T-helper 1 cell treated with Interleukin-12 subunit alpha and Interleukin-12 subunit beta and Interleukin-4 antibody, amounts not matched to agents 30 μg/mL and 1 μg/mL, for 36 hours (primary cell): ENCODE measurements around the gene CST11.

Experiments used
- H3K27ac Mint-ChIP-seq: one replicate; pipeline ENCODE4 v1.8.0; 2021; ENCODE audit warnings: mild to moderate bottlenecking, mixed read lengths
- H3K27me3 Mint-ChIP-seq: one replicate; pipeline ENCODE4 v1.8.0; 2021; ENCODE audit warnings: low read depth, mixed read lengths
- H3K36me3 Mint-ChIP-seq: one replicate; pipeline ENCODE4 v1.8.0; 2021; ENCODE audit warnings: low read depth, mixed read lengths
- H3K4me1 Mint-ChIP-seq: one replicate; pipeline ENCODE4 v1.8.0; 2021; ENCODE audit warnings: low read depth, mixed read lengths
- H3K4me3 Mint-ChIP-seq: one replicate; pipeline ENCODE4 v1.8.0; 2021; ENCODE audit warnings: mild to moderate bottlenecking, moderate library complexity, mixed read lengths
- H3K9me3 Mint-ChIP-seq: one replicate; pipeline ENCODE4 v1.8.0; 2021; ENCODE audit warnings: mixed read lengths

CST11 gene

GRCh38 chr20:23445596-23446217 lies 7.0 kb downstream of the CST11 start:
- H3K4me3 Mint-ChIP-seq: no peak overlapping the region
- no peaks in the 10 kb centered on the region for H3K9me3 Mint-ChIP-seq

DNA sequence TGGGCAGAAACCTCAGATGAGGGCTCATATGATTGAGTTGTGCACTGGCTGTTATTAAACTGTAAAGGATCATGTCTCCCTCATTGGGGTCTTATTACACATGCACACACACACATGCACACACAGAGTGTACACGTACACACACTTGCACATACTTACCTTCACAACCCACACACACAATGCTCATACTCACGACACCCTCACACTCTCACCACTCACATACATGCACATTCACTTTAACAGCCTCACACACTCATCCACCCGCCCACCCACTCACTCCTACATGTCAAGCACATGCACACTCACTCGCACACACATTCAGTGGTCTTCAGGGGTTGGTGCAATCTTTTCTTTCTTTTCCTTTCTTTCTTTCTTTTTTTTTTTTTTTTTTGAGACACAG lies 7.8 kb downstream of the CST11 start:
- H3K9me3 Mint-ChIP-seq: no peaks in the 10 kb centered on the region
- H3K4me3 Mint-ChIP-seq: no peak overlapping the region
- H3K27me3 Mint-ChIP-seq: no peaks in the 10 kb centered on the region
- H3K36me3 Mint-ChIP-seq: no peaks in the 10 kb centered on the region
- H3K4me1 Mint-ChIP-seq: peaks cover 8% of the 10 kb centered on the region
- H3K27ac Mint-ChIP-seq: no peak overlapping the region

More at GRCh38 chr20:23445596-23446217, 7.0 kb downstream of the CST11 start:
- Mint-ChIP-seq H3K27me3 (peaks cover under 1% of the 10 kb centered on the region), H3K36me3 (no peaks in the 10 kb centered on the region), H3K4me1 (peaks cover 11% of the 10 kb centered on the region), H3K27ac (no peak overlapping the region)

DNA sequence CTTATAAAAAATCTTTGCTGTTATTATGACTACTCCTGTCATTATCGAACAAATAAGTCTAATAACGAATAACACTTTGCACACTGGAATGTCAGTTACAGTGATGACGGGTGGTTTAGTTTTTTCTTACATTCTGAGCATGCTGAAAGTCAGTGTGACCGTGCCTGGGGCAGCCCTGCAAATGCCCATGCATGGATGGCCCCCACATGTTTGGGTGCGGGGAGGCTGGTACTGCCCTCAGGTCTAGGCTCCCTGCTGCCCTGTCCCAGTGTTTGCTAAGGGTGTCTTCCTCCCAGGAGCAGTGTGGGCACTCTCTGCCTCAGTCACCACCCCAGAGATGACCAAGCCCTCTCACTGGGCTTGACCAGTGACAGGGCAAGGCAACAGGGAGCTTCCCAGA lies 10.2 kb downstream of the CST11 start:
- H3K9me3 Mint-ChIP-seq: no peaks in the 10 kb centered on the region
- no peak overlapping the region for H3K27ac Mint-ChIP-seq
- H3K4me3 Mint-ChIP-seq: no peak overlapping the region
- no peaks in the 10 kb centered on the region for H3K4me1 Mint-ChIP-seq
- peaks cover 4% of the 10 kb centered on the region for H3K27me3 Mint-ChIP-seq
- H3K36me3 Mint-ChIP-seq: no peaks in the 10 kb centered on the region

- H3K4me3 Mint-ChIP-seq: no peak overlapping the region
- H3K27me3 Mint-ChIP-seq: peaks cover 4% of the 10 kb centered on the region
- no peaks in the 10 kb centered on the region for H3K4me1 Mint-ChIP-seq
- no peak overlapping the region for H3K27ac Mint-ChIP-seq
- H3K36me3 Mint-ChIP-seq: no peaks in the 10 kb centered on the region
- H3K9me3 Mint-ChIP-seq: no peaks in the 10 kb centered on the region
Measured at GRCh38 chr20:23441850-23442313, 10.8 kb downstream of the CST11 start.

DNA sequence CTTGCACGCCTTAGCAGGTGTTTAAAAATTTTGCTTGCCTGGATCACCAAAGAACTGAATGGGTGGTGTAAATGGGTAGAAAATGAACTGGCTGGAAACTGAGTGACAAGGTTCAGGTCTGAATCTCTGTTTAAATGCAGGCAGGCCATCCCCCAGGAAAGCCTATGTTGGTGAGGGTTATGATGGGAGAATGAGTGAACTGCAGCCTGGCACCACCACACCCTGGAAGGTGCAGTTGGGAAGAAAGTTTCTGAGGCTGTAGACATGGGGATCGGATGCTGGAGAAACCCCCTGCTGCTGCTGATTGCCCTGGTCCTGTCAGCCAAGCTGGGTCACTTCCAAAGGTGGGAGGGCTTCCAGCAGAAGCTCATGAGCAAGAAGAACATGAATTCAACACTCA lies 12.7 kb downstream of the CST11 start:
- Mint-ChIP-seq H3K4me1 (no peaks in the 10 kb centered on the region), H3K9me3 (no peaks in the 10 kb centered on the region), H3K36me3 (no peaks in the 10 kb centered on the region), H3K27ac (no peak overlapping the region), H3K27me3 (peaks cover 11% of the 10 kb centered on the region), H3K4me3 (no peak overlapping the region)

GRCh38 chr20:23438661-23439060 lies 14.0 kb downstream of the CST11 start:
- Mint-ChIP-seq H3K9me3 (no peaks in the 10 kb centered on the region), H3K4me1 (no peaks in the 10 kb centered on the region), H3K27me3 (peaks cover 16% of the 10 kb centered on the region), H3K4me3 (no peak overlapping the region), H3K27ac (no peak overlapping the region), H3K36me3 (no peaks in the 10 kb centered on the region)

DNA sequence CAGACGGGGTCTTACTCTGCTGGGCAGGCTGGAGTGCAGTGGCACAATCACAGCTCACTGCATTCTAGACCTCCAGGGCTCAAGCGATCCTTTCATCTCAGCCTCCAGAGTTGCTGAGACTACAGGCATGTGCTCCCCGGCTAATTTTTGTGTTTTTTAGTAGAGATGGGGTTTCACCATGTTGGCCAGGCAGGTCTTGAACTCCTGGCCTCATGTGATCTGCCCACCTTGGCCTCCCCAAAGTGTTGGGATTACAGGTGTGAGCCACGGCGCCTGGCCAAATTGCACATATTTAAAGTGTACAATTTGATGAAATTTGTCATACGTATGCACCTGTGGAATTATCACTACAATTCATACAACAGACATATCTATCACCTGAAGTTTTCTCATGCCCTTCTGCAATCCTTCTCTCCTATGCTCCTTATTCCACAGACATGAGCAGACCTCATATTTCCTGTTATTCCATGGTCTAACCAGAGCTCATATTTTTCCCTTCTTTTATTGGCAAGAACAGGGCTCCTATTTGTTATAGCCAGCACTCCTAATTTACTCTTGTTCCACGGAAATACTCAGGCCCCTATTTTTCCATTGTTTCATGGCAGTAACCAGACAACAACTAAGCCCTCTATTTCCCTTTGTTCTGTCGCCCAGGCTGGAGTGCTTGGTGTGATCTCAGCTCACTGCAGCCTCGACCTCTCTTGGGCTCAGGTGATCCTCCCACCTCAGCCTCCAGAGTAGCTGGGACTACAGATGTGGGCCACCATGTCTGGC lies 15.4 kb downstream of the CST11 start:
- peaks cover 16% of the 10 kb centered on the region for H3K27me3 Mint-ChIP-seq
- H3K27ac Mint-ChIP-seq: no peak overlapping the region
- H3K4me1 Mint-ChIP-seq: no peaks in the 10 kb centered on the region
- no peak overlapping the region for H3K4me3 Mint-ChIP-seq
- no peaks in the 10 kb centered on the region for H3K9me3 Mint-ChIP-seq
- no peaks in the 10 kb centered on the region for H3K36me3 Mint-ChIP-seq

- Mint-ChIP-seq H3K4me3 (no peak overlapping the region), H3K27me3 (peaks cover 16% of the 10 kb centered on the region), H3K4me1 (no peaks in the 10 kb centered on the region), H3K27ac (no peak overlapping the region), H3K36me3 (no peaks in the 10 kb centered on the region), H3K9me3 (no peaks in the 10 kb centered on the region)
Measured at GRCh38 chr20:23436681-23437080, 16.0 kb downstream of the CST11 start.

DNA sequence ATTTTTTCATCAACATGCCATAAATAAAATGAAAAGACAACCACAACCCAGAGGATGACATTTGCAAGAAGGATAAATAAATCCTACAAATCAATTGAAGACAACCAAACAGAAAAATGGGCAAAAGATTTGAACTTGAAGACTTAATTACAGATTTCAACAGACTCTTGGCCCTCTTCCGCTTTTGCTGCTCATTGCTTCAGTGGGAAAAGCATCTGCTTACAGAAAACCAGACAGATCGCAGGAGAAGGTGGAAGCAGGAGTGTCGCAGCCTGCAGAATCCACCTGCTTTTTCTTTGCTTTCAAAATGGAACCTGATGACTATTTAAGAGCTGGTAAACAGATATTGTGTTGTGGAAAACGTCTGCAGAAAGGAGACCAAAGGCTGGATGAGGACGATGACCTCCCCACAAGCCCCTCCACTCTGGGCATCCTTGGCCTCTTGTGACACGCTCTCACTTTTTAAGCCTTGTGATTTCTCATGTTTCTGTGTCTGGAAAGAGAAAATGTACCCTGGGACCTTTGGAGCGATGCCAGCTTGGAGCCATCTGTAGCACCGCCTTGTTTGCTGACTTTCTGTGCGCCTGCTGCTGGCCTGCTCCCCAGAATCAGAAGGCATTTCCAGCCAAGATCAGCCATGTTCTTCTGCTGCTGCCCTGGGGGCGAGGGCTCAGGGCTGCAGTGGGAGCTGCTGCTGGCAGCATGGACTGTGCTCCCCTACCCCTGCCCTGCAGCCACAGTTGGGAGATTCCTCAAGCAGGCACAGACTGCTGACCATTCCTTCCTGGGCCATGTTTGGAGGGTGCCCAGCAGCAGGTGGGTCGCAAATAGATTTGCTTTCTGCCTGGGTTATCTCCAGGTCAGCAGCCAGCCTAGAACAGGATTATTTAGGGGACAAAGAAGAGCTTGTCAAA lies 16.8 kb downstream of the CST11 start:
- Mint-ChIP-seq H3K4me1 (no peaks in the 10 kb centered on the region), H3K9me3 (no peaks in the 10 kb centered on the region), H3K27me3 (peaks cover 16% of the 10 kb centered on the region), H3K36me3 (no peaks in the 10 kb centered on the region), H3K4me3 (no peak overlapping the region), H3K27ac (no peak overlapping the region)

DNA sequence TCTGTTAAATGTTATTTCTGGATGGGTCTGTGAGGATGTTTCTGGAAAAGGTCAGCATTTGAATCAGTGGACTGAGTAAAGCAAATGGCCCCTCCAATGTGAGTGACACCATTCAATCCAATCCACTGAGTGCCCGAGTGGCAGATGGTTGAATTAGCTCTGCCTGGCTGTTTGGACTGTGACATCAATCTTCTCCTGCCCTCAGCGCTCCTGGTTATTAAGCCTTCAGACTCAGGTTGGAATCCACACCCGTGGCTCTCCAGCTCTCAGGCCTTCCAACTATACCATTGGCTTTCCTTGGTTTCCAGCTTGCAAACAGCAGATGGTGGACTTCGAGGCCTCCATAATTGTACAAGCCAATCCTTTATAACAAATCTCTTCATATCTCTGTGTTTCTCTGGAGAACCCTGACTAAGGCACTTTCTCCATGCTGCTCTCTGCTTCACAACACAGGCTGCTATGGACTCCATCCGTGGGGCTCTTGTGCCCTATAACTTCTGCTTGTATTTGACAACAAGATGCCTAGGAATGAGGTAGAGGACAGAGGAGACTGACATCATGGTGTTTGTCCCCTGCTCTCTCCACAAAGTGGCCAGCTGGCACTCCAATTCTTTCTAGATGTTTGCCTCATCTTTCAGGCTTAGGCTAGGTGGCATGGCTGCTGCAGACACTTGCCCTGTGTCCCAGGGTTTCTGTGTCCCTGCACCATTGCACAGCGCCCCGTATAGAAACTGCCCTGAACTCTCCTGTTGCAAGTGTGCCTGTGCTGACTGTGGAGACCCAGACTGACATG lies 18.0 kb downstream of the CST11 start:
- H3K27me3 Mint-ChIP-seq: peaks cover 16% of the 10 kb centered on the region
- H3K36me3 Mint-ChIP-seq: no peaks in the 10 kb centered on the region
- no peaks in the 10 kb centered on the region for H3K4me1 Mint-ChIP-seq
- no peak overlapping the region for H3K27ac Mint-ChIP-seq
- H3K9me3 Mint-ChIP-seq: no peaks in the 10 kb centered on the region
- H3K4me3 Mint-ChIP-seq: no peak overlapping the region

DNA sequence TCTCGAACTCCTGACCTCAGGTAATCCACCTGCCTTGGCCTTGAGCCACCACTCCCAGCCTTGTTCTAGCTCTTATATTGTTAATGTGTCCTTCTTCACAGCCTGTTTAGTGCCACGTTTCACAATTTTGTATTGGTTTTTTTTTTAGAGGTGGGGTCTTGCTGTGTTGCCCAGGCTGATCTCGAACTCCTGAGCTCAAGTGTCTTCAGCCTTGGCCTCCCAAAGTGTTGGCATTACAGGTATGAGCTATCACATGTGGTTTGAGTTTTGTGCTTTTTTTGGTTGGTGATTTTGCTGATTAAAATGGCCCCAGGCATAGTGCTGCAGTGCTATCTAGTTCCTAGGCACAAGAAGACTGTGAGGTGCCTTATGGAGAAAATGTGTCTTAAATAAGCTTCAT lies 19.0 kb downstream of the CST11 start:
- no peaks in the 10 kb centered on the region for H3K4me1 Mint-ChIP-seq
- H3K27ac Mint-ChIP-seq: no peak overlapping the region
- no peak overlapping the region for H3K4me3 Mint-ChIP-seq
- no peaks in the 10 kb centered on the region for H3K9me3 Mint-ChIP-seq
- peaks cover 16% of the 10 kb centered on the region for H3K27me3 Mint-ChIP-seq
- H3K36me3 Mint-ChIP-seq: no peaks in the 10 kb centered on the region

GRCh38 chr20:23425129-23425528 lies 27.5 kb downstream of the CST11 start:
- H3K27ac Mint-ChIP-seq: no peak overlapping the region
- peaks cover under 1% of the 10 kb centered on the region for H3K36me3 Mint-ChIP-seq
- peaks cover 5% of the 10 kb centered on the region for H3K27me3 Mint-ChIP-seq
- H3K4me3 Mint-ChIP-seq: no peak overlapping the region
- peaks cover 14% of the 10 kb centered on the region for H3K4me1 Mint-ChIP-seq
- no peaks in the 10 kb centered on the region for H3K9me3 Mint-ChIP-seq

GRCh38 chr20:23420943-23421931 lies 31.4 kb downstream of the CST11 start, which contains the start of gene NAPB:
NAPB (minus strand) TSS chr20:23421488; CDS start chr20:23421402, 86 bp downstream.
- H3K27me3 Mint-ChIP-seq: peaks cover 5% of the 10 kb centered on the region
- peaks cover 43% of the 10 kb centered on the region for H3K4me1 Mint-ChIP-seq
- no peaks in the 10 kb centered on the region for H3K9me3 Mint-ChIP-seq
- peaks cover 3% of the 10 kb centered on the region for H3K36me3 Mint-ChIP-seq
- H3K27ac Mint-ChIP-seq: peak within 1 kb of the TSS; percentile 76
- H3K4me3 Mint-ChIP-seq: peak within 1 kb of the TSS; percentile 97
